Endothelial cell of umbilical vein (primary cell): ENCODE results near the gene PHACTR1. TPM values are rescaled to one million over a fixed set of nuclear protein-coding genes. Genes with fewer than 3 reads are reported as not detected.

Experiments
- BruUV-seq: library from RNA; stranded (reverse); fragments of 400-500 nt; replicated peaks from 2 replicates; lab custom pipeline; 2021; lab: Mats Ljungman, UMichigan
- CTCF ChIA-PET: fragments of 300-600, 350-600 bp; sonication (Branson Sonifier 250); formaldehyde crosslinking; loops from one replicate; lab custom pipeline; 2021; ENCODE audit warnings: antibody characterized with exemption, inconsistent platforms; lab: Charles Lee
- POLR2A ChIA-PET: fragments of 300-600, 350-600 bp; sonication (Branson Sonifier 250); formaldehyde crosslinking; loops from one replicate; lab custom pipeline; 2021; ENCODE audit warnings: antibody characterized with exemption, inconsistent platforms; lab: Charles Lee
- DNase-seq: peaks from one replicate; pipeline ENCODE4 v3.0.0-alpha.2; 2011; ENCODE audit warnings: low read depth, low spot score
- FAIRE-seq: peaks from 2 replicates; lab custom pipeline; 2011; peaks lifted over from hg19 to GRCh38; lab: Jason Lieb, UNC
- H2AFZ ChIP-seq: 2 replicates; pipeline ENCODE4 v1.6.0; 2012; ENCODE audit warnings: low read depth, low read length, control low read depth, inconsistent platforms
- H3K27ac ChIP-seq: 2 replicates; pipeline ENCODE4 v1.5.1; 2011; ENCODE audit warnings: low read depth, mild to moderate bottlenecking, control low read depth, low read length, moderate library complexity; ENCODE audit not compliant: insufficient read depth
- H3K27me3 ChIP-seq, 2 experiments: 2 replicates each; pipeline versions ENCODE4 v1.6.0 to v1.6.1; 2011; ENCODE audit warnings: low read length in 2 of 2, mixed read lengths in 1 of 2; ENCODE audit not compliant: control insufficient read depth in 2 of 2, insufficient read depth in 2 of 2
- H3K36me3 ChIP-seq, 2 experiments: 2 replicates in 1 of 2; 3 replicates in 1 of 2; pipeline ENCODE4 v1.5.1; 2011; ENCODE audit warnings: low read length in 2 of 2, mild to moderate bottlenecking in 1 of 2, moderate library complexity in 1 of 2; ENCODE audit not compliant: control insufficient read depth in 2 of 2, insufficient read depth in 2 of 2; ENCODE audit errors: extremely low read depth in 1 of 2
- H3K4me1 ChIP-seq: 3 replicates; pipeline ENCODE4 v1.5.1; 2011; ENCODE audit warnings: mild to moderate bottlenecking, low read length; ENCODE audit not compliant: control insufficient read depth, insufficient read depth; ENCODE audit errors: extremely low read depth
- H3K4me2 ChIP-seq: 2 replicates; pipeline ENCODE4 v1.6.1; 2011; ENCODE audit warnings: low read length, control low read depth, mixed read lengths; ENCODE audit not compliant: insufficient read depth
- H3K4me3 ChIP-seq, 3 experiments: fragments of 200-600 bp in 1 of 3; sonication (generic), shearing (Covaris generic) in 1 of 3; replicated peaks in 1 of 3; 2 replicates each; pipeline ENCODE4 v1.5.1; 2011 to 2016; ENCODE audit warnings: control low read depth in 3 of 3, low read length in 3 of 3, mild to moderate bottlenecking in 2 of 3, inconsistent platforms in 1 of 3, low read depth in 1 of 3, moderate library complexity in 1 of 3; ENCODE audit not compliant: insufficient read depth in 1 of 3
- H3K79me2 ChIP-seq: 2 replicates; pipeline ENCODE4 v1.6.0; 2012; ENCODE audit warnings: low read length, inconsistent platforms; ENCODE audit not compliant: control insufficient read depth, insufficient read depth
- H3K9ac ChIP-seq: replicated peaks from 2 replicates; pipeline ENCODE3; 2011; ENCODE audit warnings: low read length, control low read depth; ENCODE audit not compliant: insufficient read depth; ENCODE audit errors: extremely low read depth
- H3K9me1 ChIP-seq: replicated peaks from 3 replicates; pipeline ENCODE4 v1.6.0; 2011; ENCODE audit warnings: mild to moderate bottlenecking, low read length; ENCODE audit not compliant: control insufficient read depth, insufficient read depth; ENCODE audit errors: extremely low read depth
- H3K9me3 ChIP-seq: replicated peaks from 2 replicates; pipeline ENCODE4 v1.5.1; 2012; ENCODE audit warnings: low read length, inconsistent platforms; ENCODE audit not compliant: control insufficient read depth, insufficient read depth
- H4K20me1 ChIP-seq: replicated peaks from 2 replicates; pipeline ENCODE3; 2011; ENCODE audit warnings: mild to moderate bottlenecking, low read length; ENCODE audit not compliant: control insufficient read depth, insufficient read depth; ENCODE audit errors: extremely low read depth
- CTCF ChIP-seq, 2 donors: IDR thresholded peaks; 1 replicate in 1 of 2; 2 replicates in 1 of 2; pipeline ENCODE4 v1.5.1; 2011; ENCODE audit warnings: low read length in 2 of 2, mild to moderate bottlenecking in 2 of 2, moderate library complexity in 2 of 2, control low read depth in 1 of 2, inconsistent platforms in 1 of 2, low read depth in 1 of 2; ENCODE audit not compliant: insufficient read depth in 1 of 2; ENCODE audit errors: extremely low read depth in 1 of 2
- EZH2 ChIP-seq: IDR thresholded peaks from 2 replicates; pipeline ENCODE4 v1.6.1; 2012; ENCODE audit warnings: borderline replicate concordance, low read depth, mild to moderate bottlenecking, moderate library complexity, low read length, inconsistent platforms; ENCODE audit not compliant: severe bottlenecking
- FOS ChIP-seq: IDR thresholded peaks from 2 replicates; pipeline ENCODE4 v1.6.1; 2011; ENCODE audit warnings: mild to moderate bottlenecking, low read length, moderate library complexity, borderline replicate concordance; ENCODE audit not compliant: insufficient read depth
- GATA2 ChIP-seq: IDR thresholded peaks from 2 replicates; pipeline ENCODE4 v1.7.0; 2011; ENCODE audit warnings: low read depth, mild to moderate bottlenecking, moderate library complexity, mixed read lengths, low read length; ENCODE audit not compliant: insufficient read length, insufficient read depth
- MAX ChIP-seq: IDR thresholded peaks from 2 replicates; pipeline ENCODE4 v1.6.1; 2011; ENCODE audit not compliant: insufficient read depth, insufficient read length
- MYC ChIP-seq: IDR thresholded peaks from one replicate; pipeline ENCODE4 v1.6.1; 2011; ENCODE audit warnings: mild to moderate bottlenecking, low read depth, low read length
- POLR2A ChIP-seq: IDR thresholded peaks from 2 replicates; pipeline ENCODE4 v1.6.1; 2012; ENCODE audit warnings: low read depth, mild to moderate bottlenecking, control low read depth, low read length
- POLR2AphosphoS5 ChIP-seq: IDR thresholded peaks from 2 replicates; pipeline ENCODE4 v1.6.1; 2012; ENCODE audit warnings: low read depth, mild to moderate bottlenecking, control low read depth, low read length, moderate library complexity; ENCODE audit not compliant: insufficient read depth
- dilution Hi-C: fragments of 300-500 bp; cut with MboI; formaldehyde crosslinking; loops from one replicate; pipeline ENCODE4 v1.15.0; 2019; ENCODE audit warnings: low sequenced_read_pairs; ENCODE audit not compliant: extremely low pct_ligation_motif_present
- intact Hi-C: fragments of 100-400 bp; cut with micrococcal nuclease; formaldehyde crosslinking; loops from one replicate; pipeline ENCODE4 v1.10.0; 2022
- polyA plus RNA-seq, 4 experiments: library from polyadenylated mRNA; depleted of rRNA in 3 of 4; stranded (reverse) in 3 of 4; unstranded in 1 of 4; fragments of >200 nt; gene quantifications; 2 replicates each; pipeline versions ENCODE4 v1.2.1 to v1.2.3, GENCODE V29; 2011 to 2012; ENCODE audit warnings: missing spikeins in 1 of 4
- total RNA-seq: library from RNA; stranded (reverse); gene quantifications from 2 replicates; pipeline ENCODE4 v1.2.3, GENCODE V29; 2021

The PHACTR1 gene
- total and polyA plus RNA-seq, 2 donors (not counting 3 experiments of a cell fraction or from before 2014, with no cell fraction given): 2.4 to 23.2 TPM

- POLR2A ChIA-PET: no interaction called here
- no peaks in the 10 kb centered on the region for H4K20me1 ChIP-seq
Observed at GRCh38 chr6:13164291-13164690, 447.7 kb downstream of the PHACTR1 start.

More at GRCh38 chr6:13164291-13164690, 447.7 kb downstream of the PHACTR1 start:
- CTCF ChIA-PET: no interaction called here
- Histone ChIP-seq H3K27me3 (no peaks in the 10 kb centered on the region), H3K9me1 (no peaks in the 10 kb centered on the region), H3K4me1 (no peaks in the 10 kb centered on the region), H3K9ac (no peak overlapping the region), H3K9me3 (no peaks in the 10 kb centered on the region), H3K4me3 (no peak overlapping the region), H3K4me2 (no peak overlapping the region), H3K36me3 (no peaks in the 10 kb centered on the region), H3K79me2 (no peaks in the 10 kb centered on the region), H2AFZ (no peak overlapping the region), H3K27ac (no peak overlapping the region)
- dilution Hi-C loops (no loop called here), intact Hi-C loops (no loop called here)
- TF ChIP-seq GATA2: no peak
- no peak for TF ChIP-seq MYC
- TF ChIP-seq MAX: no peak
- no peak for TF ChIP-seq CTCF (IDR thresholded peaks at IDR 0.05; ENCODE audit: extremely low read depth in 1 of 2, insufficient read depth in 1 of 2, low read depth in 1 of 2, low read length in 2 of 2)
- no peak for TF ChIP-seq POLR2AphosphoS5
- no peak for TF ChIP-seq FOS
- no peak for TF ChIP-seq POLR2A
- TF ChIP-seq EZH2: no peak
- FAIRE-seq: no peak
- DNase-seq: no peak
- BruUV-seq: no TSS peak
